IMR-90 (cell line): ENCODE data around the gene NUDT12. TPM values are rescaled to one million over a fixed set of nuclear protein-coding genes. Genes with fewer than 3 reads are reported as not detected.

Experiments
- ATAC-seq: fragments of 200-7000 bp; cut with Tn5 transposase; 2 replicates; pipeline ENCODE4 v1.9.1; 2020; ENCODE audit warnings: low read depth, mild to moderate bottlenecking, moderate library complexity
- BruUV-seq: library from RNA; stranded (reverse); fragments of 400-500 nt; replicated peaks from 2 replicates; lab custom pipeline; 2021; lab: Mats Ljungman, UMichigan
- CTCF ChIA-PET: fragments of 300-600 bp; formaldehyde crosslinking; extraction: SDS; loops from one replicate; lab custom pipeline; 2021; ENCODE audit warnings: antibody characterized with exemption; lab: Yijun Ruan, JAX
- POLR2A ChIA-PET: fragments of 300-600 bp; sonication (Branson Sonifier 250); formaldehyde crosslinking; loops from one replicate; lab custom pipeline; 2022; ENCODE audit warnings: antibody characterized with exemption; ENCODE audit not compliant: unreplicated experiment; lab: Charles Lee
- DNase-seq: peaks from one replicate; pipeline ENCODE4 v3.0.0; 2013
- H2AFZ ChIP-seq: replicated peaks from 2 replicates; pipeline ENCODE3; 2013; ENCODE audit warnings: low read length, mild to moderate bottlenecking; ENCODE audit not compliant: poor library complexity
- H2AK5ac ChIP-seq: 2 replicates; pipeline ENCODE4 v1.6.1; 2013; ENCODE audit warnings: low read depth, low read length, inconsistent platforms
- H2AK9ac ChIP-seq: replicated peaks from 2 replicates; pipeline ENCODE3; 2013; ENCODE audit warnings: mild to moderate bottlenecking, low read depth, low read length, moderate library complexity; ENCODE audit not compliant: poor library complexity
- H2BK120ac ChIP-seq: 2 replicates; pipeline ENCODE4 v1.6.1; 2013; ENCODE audit warnings: low read depth, low read length, inconsistent platforms
- H2BK15ac ChIP-seq: 3 replicates; pipeline ENCODE4 v1.6.1; 2013; ENCODE audit warnings: low read depth, low read length, inconsistent platforms
- H2BK20ac ChIP-seq: 2 replicates; pipeline ENCODE4 v1.6.1; 2013; ENCODE audit warnings: low read depth, mild to moderate bottlenecking, inconsistent platforms, low read length, moderate library complexity
- H2BK5ac ChIP-seq: 2 replicates; pipeline ENCODE4 v1.6.1; 2013; ENCODE audit warnings: mild to moderate bottlenecking, low read depth, low read length, inconsistent platforms; ENCODE audit not compliant: poor library complexity, severe bottlenecking
- H3K14ac ChIP-seq: replicated peaks from 2 replicates; pipeline ENCODE4 v1.6.1; 2013; ENCODE audit warnings: low read depth, low read length, inconsistent platforms
- H3K18ac ChIP-seq: 2 replicates; pipeline ENCODE4 v1.6.1; 2013; ENCODE audit warnings: low read depth, low read length, control low read depth
- H3K23ac ChIP-seq: 2 replicates; pipeline ENCODE4 v1.6.1; 2013; ENCODE audit warnings: low read depth, low read length, inconsistent platforms
- H3K27ac ChIP-seq: 2 replicates; pipeline ENCODE4 v1.5.1; 2013; ENCODE audit warnings: mild to moderate bottlenecking, control low read depth, low read length; ENCODE audit not compliant: insufficient read depth
- H3K27me3 ChIP-seq: 2 replicates; pipeline ENCODE4 v1.6.1; 2013; ENCODE audit warnings: low read length; ENCODE audit not compliant: control insufficient read depth, insufficient read depth
- H3K36me3 ChIP-seq: 2 replicates; pipeline ENCODE4 v1.6.1; 2013; ENCODE audit warnings: low read length, mixed read lengths; ENCODE audit not compliant: control insufficient read depth, insufficient read depth
- H3K4ac ChIP-seq: 2 replicates; pipeline ENCODE4 v1.6.1; 2013; ENCODE audit warnings: low read depth, low read length, inconsistent platforms
- H3K4me1 ChIP-seq: 2 replicates; pipeline ENCODE4 v1.6.1; 2013; ENCODE audit warnings: low read length, mixed read lengths; ENCODE audit not compliant: control insufficient read depth, insufficient read depth
- H3K4me2 ChIP-seq: 2 replicates; pipeline ENCODE4 v1.6.1; 2013; ENCODE audit warnings: low read depth, mild to moderate bottlenecking, control low read depth, low read length, moderate library complexity
- H3K4me3 ChIP-seq: 2 replicates; pipeline ENCODE4 v1.5.1; 2013; ENCODE audit warnings: low read depth, mild to moderate bottlenecking, control low read depth, low read length, moderate library complexity; ENCODE audit not compliant: insufficient read depth
- H3K56ac ChIP-seq: 2 replicates; pipeline ENCODE4 v1.6.1; 2013; ENCODE audit warnings: low read length, inconsistent platforms; ENCODE audit not compliant: insufficient read depth; ENCODE audit errors: extremely low read depth
- H3K79me1 ChIP-seq, 2 experiments: 2 replicates each; pipeline ENCODE4 v1.6.1; 2013; ENCODE audit warnings: low read length in 2 of 2, inconsistent platforms in 1 of 2, low read depth in 1 of 2
- H3K9ac ChIP-seq: 2 replicates; pipeline ENCODE4 v1.6.1; 2013; ENCODE audit warnings: low read depth, low read length, control low read depth
- H3K9me1 ChIP-seq: 2 replicates; pipeline ENCODE4 v1.6.1; 2013; ENCODE audit warnings: low read length, inconsistent platforms; ENCODE audit not compliant: insufficient read depth
- H3K9me3 ChIP-seq: 2 replicates; pipeline ENCODE4 v1.6.1; 2013; ENCODE audit warnings: low read length; ENCODE audit not compliant: control insufficient read depth, insufficient read depth
- H4K20me1 ChIP-seq: 2 replicates; pipeline ENCODE4 v1.6.1; 2013; ENCODE audit warnings: low read length, inconsistent platforms; ENCODE audit not compliant: insufficient read depth
- H4K5ac ChIP-seq: 2 replicates; pipeline ENCODE4 v1.6.1; 2013; ENCODE audit warnings: mild to moderate bottlenecking, low read depth, low read length, control low read depth
- H4K8ac ChIP-seq, 2 experiments: 2 replicates each; pipeline ENCODE4 v1.6.1; 2013; ENCODE audit warnings: low read depth in 2 of 2, low read length in 2 of 2, control low read depth in 1 of 2, inconsistent platforms in 1 of 2
- H4K91ac ChIP-seq: 2 replicates; pipeline ENCODE4 v1.6.1; 2013; ENCODE audit warnings: low read depth, low read length, inconsistent platforms; ENCODE audit not compliant: insufficient read depth
- CEBPB ChIP-seq: IDR thresholded peaks from 2 replicates; pipeline ENCODE4 v1.6.1; 2012; ENCODE audit warnings: low read depth, low read length, improper control_type of control experiment
- WGBS, 2 experiments: methylation state at CpG; one replicate each; pipeline versions ENCODE4 v1.1.5 to v1.1.7; 2013; ENCODE audit warnings: missing lambda C conversion rate in 2 of 2; ENCODE audit not compliant: insufficient read length in 1 of 2; ENCODE audit errors: extremely low coverage in 2 of 2; 5-methylcytosine and 5-hydroxymethylcytosine counted together
- dilution Hi-C: fragments of 300-500 bp; cut with HindIII; formaldehyde crosslinking; loops from one replicate; pipeline ENCODE4 v1.14.3; 2018; ENCODE audit warnings: low sequenced_read_pairs; ENCODE audit not compliant: unreplicated experiment
- in situ Hi-C: fragments of 300-500 bp; cut with MboI; formaldehyde crosslinking; loops from 3 replicates; pipeline ENCODE4 v1.14.3; 2019; ENCODE audit warnings: low sequenced_read_pairs, inconsistent platforms, mixed read lengths
- intact Hi-C: fragments of 100-400 bp; cut with micrococcal nuclease; formaldehyde crosslinking; loops from 2 replicates; pipeline ENCODE4 v1.10.0; 2022
- polyA plus RNA-seq, 3 experiments: library from polyadenylated mRNA; depleted of rRNA; stranded (reverse); fragments of >200 nt; gene quantifications; 2 replicates each; pipeline ENCODE4 v1.2.3, GENCODE V29; 2012; ENCODE audit warnings: low replicate concordance in 1 of 3
- total RNA-seq: library from RNA; depleted of rRNA; stranded (reverse); fragments of >200 nt; gene quantifications from 2 replicates; pipeline ENCODE4 v1.2.3, GENCODE V29; 2012

The NUDT12 gene
- total and polyA plus RNA-seq, 2 of the 4 experiments (the other 2 are of a cell fraction) = 3.7 to 5.9 TPM

GRCh38 chr5:103571730-103572129 is 9.1 kb upstream of the NUDT12 start:
- Histone ChIP-seq H4K5ac (no peak overlapping the region), H3K36me3 (no peaks in the 10 kb centered on the region), H4K20me1 (no peaks in the 10 kb centered on the region), H3K9me1 (no peaks in the 10 kb centered on the region), H3K27me3 (peaks cover 2% of the 10 kb centered on the region; the same call in 1 of the 2 replicates), H2AK5ac (no peak overlapping the region), H3K9me3 (no peaks in the 10 kb centered on the region), H2BK20ac (no peak overlapping the region), H3K14ac (no peak overlapping the region), H2BK5ac (no peak overlapping the region), H3K4me2 (no peak overlapping the region), H3K4me3 (no peak overlapping the region), H3K4ac (no peak overlapping the region), H4K8ac (no peak overlapping the region), H2AFZ (no peak overlapping the region), H3K56ac (no peak overlapping the region), H2BK120ac (no peak overlapping the region), H3K9ac (no peak overlapping the region), H4K91ac (no peak overlapping the region), H3K4me1 (no peaks in the 10 kb centered on the region), H3K18ac (no peak overlapping the region), H3K79me1 (no peaks in the 10 kb centered on the region), H3K27ac (no peak overlapping the region), H2BK15ac (no peak overlapping the region), H2AK9ac (no peak overlapping the region), H3K23ac (no peak overlapping the region)
- DNase-seq (no peak), ATAC-seq (no peak)
- in situ Hi-C loops (no loop called here), intact Hi-C loops (no loop called here), dilution Hi-C loops (no loop called here)
- no CpG with 5 or more reads among the region's 13 CpGs for WGBS, 2 experiments
- POLR2A ChIA-PET = no interaction called here
- no peak for TF ChIP-seq CEBPB
- CTCF ChIA-PET = no interaction called here
- BruUV-seq = no TSS peak
